ENCODE data around the gene NEUROG3.

- no peak for TF ChIP-seq SREBF2 (IDR thresholded peaks at IDR 0.05)
- no peak for TF ChIP-seq CTCF (IDR thresholded peaks at IDR 0.05)
- no peak for TF ChIP-seq POLR2A (IDR thresholded peaks at IDR 0.05; ENCODE audit: low read length)
- TF ChIP-seq EP300 (IDR thresholded peaks at IDR 0.05): no peak
- no peak for TF ChIP-seq ESRRA (IDR thresholded peaks at IDR 0.05; ENCODE audit: borderline replicate concordance, low read length)
- no peak for TF ChIP-seq PHF8 (IDR thresholded peaks at IDR 0.05; ENCODE audit: borderline replicate concordance, low read depth)
Measured at GRCh38 chr10:69541463-69541862, 31.8 kb downstream of the NEUROG3 start.
